ENCODE measurements around the gene SAMSN1. TPM values are rescaled to one million over a fixed set of nuclear protein-coding genes. Genes with fewer than 3 reads are reported as not detected.

The SAMSN1 gene
- total RNA-seq, 1 experiment from 2014 or later: 0.44 TPM

DNA sequence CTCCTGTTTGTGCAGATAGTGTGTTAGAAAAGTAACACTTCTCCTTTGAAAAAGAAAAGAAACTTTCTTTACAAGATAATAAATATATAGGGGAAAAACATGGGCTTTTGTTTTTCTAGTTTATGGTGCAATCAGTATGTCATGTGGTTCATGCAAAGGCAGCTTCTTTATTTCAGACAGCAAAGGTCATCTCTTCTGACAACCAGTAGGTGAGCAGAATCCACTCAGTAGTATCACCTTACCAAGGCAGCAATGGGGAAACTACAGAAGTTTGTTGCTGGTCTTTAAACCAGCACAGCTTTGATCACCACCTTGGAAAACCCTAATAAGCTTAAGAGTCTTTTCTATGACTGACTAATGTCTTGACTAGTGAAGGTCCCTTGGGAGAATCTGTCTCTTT is 13.0 kb upstream of the SAMSN1 start:
- BruUV-seq (replicated peaks): no TSS peak
- in situ Hi-C loops (cut with HindIII; ENCODE audit: low pct_unique_long_range_greater_than_20kb, low sequenced_read_pairs): no loop called here
- ATAC-seq (no peak), DNase-seq (ENCODE audit: low read depth, low spot score) (no peak)
- no peak for TF ChIP-seq SIN3A (IDR thresholded peaks at IDR 0.05; ENCODE audit: borderline replicate concordance, insufficient read depth, low read depth, low read length)
- TF ChIP-seq POLR2AphosphoS5 (IDR thresholded peaks at IDR 0.05; ENCODE audit: low read depth, low read length): no peak
- no peak for TF ChIP-seq TCF7L2 (IDR thresholded peaks at IDR 0.05; ENCODE audit: low read depth, low read length)
- TF ChIP-seq, protein P1, sequence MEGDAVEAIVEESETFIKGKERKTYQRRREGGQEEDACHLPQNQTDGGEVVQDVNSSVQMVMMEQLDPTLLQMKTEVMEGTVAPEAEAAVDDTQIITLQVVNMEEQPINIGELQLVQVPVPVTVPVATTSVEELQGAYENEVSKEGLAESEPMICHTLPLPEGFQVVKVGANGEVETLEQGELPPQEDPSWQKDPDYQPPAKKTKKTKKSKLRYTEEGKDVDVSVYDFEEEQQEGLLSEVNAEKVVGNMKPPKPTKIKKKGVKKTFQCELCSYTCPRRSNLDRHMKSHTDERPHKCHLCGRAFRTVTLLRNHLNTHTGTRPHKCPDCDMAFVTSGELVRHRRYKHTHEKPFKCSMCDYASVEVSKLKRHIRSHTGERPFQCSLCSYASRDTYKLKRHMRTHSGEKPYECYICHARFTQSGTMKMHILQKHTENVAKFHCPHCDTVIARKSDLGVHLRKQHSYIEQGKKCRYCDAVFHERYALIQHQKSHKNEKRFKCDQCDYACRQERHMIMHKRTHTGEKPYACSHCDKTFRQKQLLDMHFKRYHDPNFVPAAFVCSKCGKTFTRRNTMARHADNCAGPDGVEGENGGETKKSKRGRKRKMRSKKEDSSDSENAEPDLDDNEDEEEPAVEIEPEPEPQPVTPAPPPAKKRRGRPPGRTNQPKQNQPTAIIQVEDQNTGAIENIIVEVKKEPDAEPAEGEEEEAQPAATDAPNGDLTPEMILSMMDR (IDR thresholded peaks at IDR 0.05): no peak
- TF ChIP-seq, protein P2, sequence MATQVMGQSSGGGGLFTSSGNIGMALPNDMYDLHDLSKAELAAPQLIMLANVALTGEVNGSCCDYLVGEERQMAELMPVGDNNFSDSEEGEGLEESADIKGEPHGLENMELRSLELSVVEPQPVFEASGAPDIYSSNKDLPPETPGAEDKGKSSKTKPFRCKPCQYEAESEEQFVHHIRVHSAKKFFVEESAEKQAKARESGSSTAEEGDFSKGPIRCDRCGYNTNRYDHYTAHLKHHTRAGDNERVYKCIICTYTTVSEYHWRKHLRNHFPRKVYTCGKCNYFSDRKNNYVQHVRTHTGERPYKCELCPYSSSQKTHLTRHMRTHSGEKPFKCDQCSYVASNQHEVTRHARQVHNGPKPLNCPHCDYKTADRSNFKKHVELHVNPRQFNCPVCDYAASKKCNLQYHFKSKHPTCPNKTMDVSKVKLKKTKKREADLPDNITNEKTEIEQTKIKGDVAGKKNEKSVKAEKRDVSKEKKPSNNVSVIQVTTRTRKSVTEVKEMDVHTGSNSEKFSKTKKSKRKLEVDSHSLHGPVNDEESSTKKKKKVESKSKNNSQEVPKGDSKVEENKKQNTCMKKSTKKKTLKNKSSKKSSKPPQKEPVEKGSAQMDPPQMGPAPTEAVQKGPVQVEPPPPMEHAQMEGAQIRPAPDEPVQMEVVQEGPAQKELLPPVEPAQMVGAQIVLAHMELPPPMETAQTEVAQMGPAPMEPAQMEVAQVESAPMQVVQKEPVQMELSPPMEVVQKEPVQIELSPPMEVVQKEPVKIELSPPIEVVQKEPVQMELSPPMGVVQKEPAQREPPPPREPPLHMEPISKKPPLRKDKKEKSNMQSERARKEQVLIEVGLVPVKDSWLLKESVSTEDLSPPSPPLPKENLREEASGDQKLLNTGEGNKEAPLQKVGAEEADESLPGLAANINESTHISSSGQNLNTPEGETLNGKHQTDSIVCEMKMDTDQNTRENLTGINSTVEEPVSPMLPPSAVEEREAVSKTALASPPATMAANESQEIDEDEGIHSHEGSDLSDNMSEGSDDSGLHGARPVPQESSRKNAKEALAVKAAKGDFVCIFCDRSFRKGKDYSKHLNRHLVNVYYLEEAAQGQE (IDR thresholded peaks at IDR 0.05; ENCODE audit: insufficient read depth in 1 of 2, low read depth in 2 of 2, low read length in 1 of 2): no peak
- intact Hi-C loops (cut with micrococcal nuclease; ENCODE audit: unreplicated experiment): no loop called here
- no peak overlapping the region for H3K4me3 ChIP-seq (ENCODE audit: low read depth in 2 of 2, low read length in 2 of 2)
- no peaks in the 10 kb centered on the region for H3K36me3 ChIP-seq (ENCODE audit: control insufficient read depth, insufficient read depth, low read length)
- CTCF ChIA-PET: interaction anchor here (0.7 kb wide), 1 partner anchor 85 kb away, joined by 3 read pairs; no protein-coding TSS in a partner anchor
- POLR2A ChIA-PET: no interaction called here
- no peaks in the 10 kb centered on the region for H3K27me3 ChIP-seq (ENCODE audit: control insufficient read depth, insufficient read depth, low read length)
- H3K4me1 ChIP-seq (ENCODE audit: control insufficient read depth, insufficient read depth, low read length): no peaks in the 10 kb centered on the region
- no peaks in the 10 kb centered on the region for H3K9me3 ChIP-seq (ENCODE audit: control insufficient read depth, insufficient read depth, low read depth, low read length)
- H3K27ac ChIP-seq (ENCODE audit: low read length): no peak overlapping the region

DNA sequence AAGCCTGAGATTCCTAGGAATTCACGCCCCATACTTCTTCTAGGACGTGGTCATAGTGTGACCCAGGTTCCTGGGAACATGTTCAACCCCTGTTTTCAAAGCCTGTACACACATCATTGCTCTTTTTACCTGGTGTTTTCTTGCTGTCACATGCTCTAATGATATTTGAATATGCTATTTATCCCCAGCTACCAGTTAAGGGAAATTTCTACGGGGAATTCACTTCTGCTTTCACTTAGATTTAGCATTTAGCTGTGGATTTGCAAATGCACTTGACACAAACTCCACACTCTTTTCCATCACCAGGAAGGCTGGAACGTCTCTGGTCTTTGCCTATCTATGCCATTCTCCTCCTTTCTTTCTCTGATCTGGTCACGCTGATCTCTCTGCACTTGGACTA is 11.3 kb upstream of the SAMSN1 start:
- POLR2A ChIA-PET: no interaction called here
- no peaks in the 10 kb centered on the region for H3K27me3 ChIP-seq (ENCODE audit: control insufficient read depth, insufficient read depth, low read length)
- no peaks in the 10 kb centered on the region for H3K36me3 ChIP-seq (ENCODE audit: control insufficient read depth, insufficient read depth, low read length)
- no peak for TF ChIP-seq POLR2AphosphoS5 (IDR thresholded peaks at IDR 0.05; ENCODE audit: low read depth, low read length)
- TF ChIP-seq, protein P1 (IDR thresholded peaks at IDR 0.05): no peak
- TF ChIP-seq TCF7L2 (IDR thresholded peaks at IDR 0.05; ENCODE audit: low read depth, low read length): no peak
- no peak for TF ChIP-seq SIN3A (IDR thresholded peaks at IDR 0.05; ENCODE audit: borderline replicate concordance, insufficient read depth, low read depth, low read length)
- TF ChIP-seq, protein P2 (IDR thresholded peaks at IDR 0.05; ENCODE audit: insufficient read depth in 1 of 2, low read depth in 2 of 2, low read length in 1 of 2): no peak
- no peaks in the 10 kb centered on the region for H3K9me3 ChIP-seq (ENCODE audit: control insufficient read depth, insufficient read depth, low read depth, low read length)
- H3K27ac ChIP-seq (ENCODE audit: low read length): no peak overlapping the region
- no TSS peak for BruUV-seq (replicated peaks)
- no peaks in the 10 kb centered on the region for H3K4me1 ChIP-seq (ENCODE audit: control insufficient read depth, insufficient read depth, low read length)
- intact Hi-C loops (cut with micrococcal nuclease; ENCODE audit: unreplicated experiment): no loop called here
- no peak for ATAC-seq
- H3K4me3 ChIP-seq (ENCODE audit: low read depth in 2 of 2, low read length in 2 of 2): no peak overlapping the region
- no peak for DNase-seq (ENCODE audit: low read depth, low spot score)
- in situ Hi-C loops (cut with HindIII; ENCODE audit: low pct_unique_long_range_greater_than_20kb, low sequenced_read_pairs): no loop called here
- CTCF ChIA-PET: no interaction called here

Measured in Panc1 (cell line).